Nucleus accumbens (tissue), 56 donors: ENCODE measurements around the gene JSRP1.
A peak's percentile ranks its signal among the peaks of the same experiment; 100 is the strongest.

Experiments used
- DNase-seq, 56 donors: peaks; one replicate each; lab custom pipeline; 2025; lab: John Stamatoyannopoulos, UW

Gene JSRP1

GRCh38 chr19:2249010-2249866 is 7.0 kb downstream of the JSRP1 start, which contains the start of gene AMH:
TSS of gene AMH (plus strand) at chr19:2249323. CDS start at chr19:2249333, 10 bp downstream.
- DNase-seq: no peak

GRCh38 chr19:2248136-2249009 is 7.8 kb downstream of the JSRP1 start:
- no peak for DNase-seq

GRCh38 chr19:2247433-2248101 is 8.7 kb downstream of the JSRP1 start:
- no peak for DNase-seq

GRCh38 chr19:2246801-2247361 is 9.3 kb downstream of the JSRP1 start:
- peak in 35 of 56 donors; percentile 5 to 62 (median 23) for DNase-seq

- no peak for DNase-seq
Measured at GRCh38 chr19:2246014-2246620, 10.1 kb downstream of the JSRP1 start.

GRCh38 chr19:2245273-2245672 is 10.9 kb downstream of the JSRP1 start:
- no peak for DNase-seq

- no peak for DNase-seq
Measured at GRCh38 chr19:2244486-2244885, 11.7 kb downstream of the JSRP1 start.

GRCh38 chr19:2244125-2244411 is 12.1 kb downstream of the JSRP1 start:
- DNase-seq: no peak

- DNase-seq: no peak
Measured at GRCh38 chr19:2243274-2244124, 12.7 kb downstream of the JSRP1 start.

- DNase-seq: no peak
Measured at GRCh38 chr19:2242816-2243215, 13.4 kb downstream of the JSRP1 start.

- no peak for DNase-seq
Measured at GRCh38 chr19:2242092-2242537, 14.1 kb downstream of the JSRP1 start.

GRCh38 chr19:2240881-2241760 is 15.1 kb downstream of the JSRP1 start:
- DNase-seq: peak in 17 of 56 donors; percentile 6 to 56 (median 18)

GRCh38 chr19:2239771-2240770 is 16.1 kb downstream of the JSRP1 start:
- DNase-seq: no peak

- DNase-seq: no peak
Measured at GRCh38 chr19:2239173-2239572, 17.0 kb downstream of the JSRP1 start.

GRCh38 chr19:2237869-2238153 is 18.4 kb downstream of the JSRP1 start:
- DNase-seq: no peak

GRCh38 chr19:2237051-2237868 is 19.0 kb downstream of the JSRP1 start:
- DNase-seq: peak in 1 of 56 donors; percentile 57
